Parathyroid adenoma (tissue), 2 donors: ENCODE results near the gene CCDC149.

Experiments used
- H2AFZ ChIP-seq: fragments of 300-600 bp; sonication (generic); one replicate; pipeline ENCODE4 v1.7.0; 2017; ENCODE audit warnings: antibody characterized with exemption, mild to moderate bottlenecking
- H3K27ac ChIP-seq: fragments of 300-600 bp; sonication (generic); one replicate; pipeline ENCODE4 v1.7.0; 2017
- H3K27me3 ChIP-seq: fragments of 300-600 bp; sonication (generic); one replicate; pipeline ENCODE4 v1.7.0; 2017; ENCODE audit warnings: low read length; ENCODE audit not compliant: control insufficient read depth, insufficient read depth
- H3K36me3 ChIP-seq: fragments of 300-600 bp; sonication (generic); one replicate; pipeline ENCODE4 v1.7.0; 2017; ENCODE audit warnings: low read length; ENCODE audit not compliant: control insufficient read depth, insufficient read depth
- H3K4me1 ChIP-seq: fragments of 300-600 bp; sonication (generic); one replicate; pipeline ENCODE4 v1.7.0; 2017; ENCODE audit warnings: control low read depth
- H3K4me2 ChIP-seq: fragments of 300-600 bp; sonication (generic); one replicate; pipeline ENCODE4 v1.7.0; 2017; ENCODE audit warnings: low read length
- H3K4me3 ChIP-seq: fragments of 300-600 bp; sonication (generic); one replicate; pipeline ENCODE4 v1.7.0; 2017; ENCODE audit warnings: low read depth, low read length
- H3K79me2 ChIP-seq: fragments of 300-600 bp; sonication (generic); one replicate; pipeline ENCODE4 v1.7.0; 2017; ENCODE audit warnings: control low read depth
- H3K9ac ChIP-seq: fragments of 300-600 bp; sonication (generic); one replicate; pipeline ENCODE4 v1.7.0; 2017; ENCODE audit warnings: mild to moderate bottlenecking
- H3K9me3 ChIP-seq: fragments of 300-600 bp; sonication (generic); one replicate; pipeline ENCODE4 v1.7.0; 2017; ENCODE audit warnings: low read length; ENCODE audit not compliant: control insufficient read depth
- TF ChIP-seq, protein P1 (sequence below): fragments of 300-600 bp; sonication (generic); IDR thresholded peaks from one replicate; pipeline ENCODE4 v1.7.0; 2017; ENCODE audit warnings: antibody characterized with exemption, mild to moderate bottlenecking
- donor health status: primary hyperparathyroidism.

The CCDC149 gene

DNA sequence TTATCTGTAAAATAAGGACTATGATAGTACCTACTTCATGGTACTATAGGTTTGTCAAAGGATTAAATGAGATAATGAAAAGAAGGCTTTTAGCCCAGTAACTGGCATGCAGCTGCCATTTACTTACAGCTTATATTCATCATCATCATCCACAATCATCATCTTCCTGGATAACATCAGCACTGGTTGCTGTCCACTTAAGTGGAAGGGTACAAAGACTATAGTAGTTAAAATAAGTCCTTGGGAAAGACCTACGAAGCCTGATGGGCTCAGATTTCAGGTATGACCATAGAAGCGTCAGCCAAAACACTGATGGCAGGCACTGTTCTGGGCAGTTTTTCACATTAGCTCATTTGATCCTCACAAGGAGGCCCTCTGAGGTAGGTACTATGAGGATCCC, 20.6 kb downstream of the CCDC149 start:
- Histone ChIP-seq H3K9ac (no peak overlapping the region), H3K4me1 (no peaks in the 10 kb centered on the region), H3K27ac (no peak overlapping the region), H3K27me3 (no peaks in the 10 kb centered on the region), H2AFZ (no peak overlapping the region), H3K79me2 (no peaks in the 10 kb centered on the region), H3K36me3 (no peaks in the 10 kb centered on the region), H3K4me3 (no peak overlapping the region), H3K9me3 (no peaks in the 10 kb centered on the region), H3K4me2 (no peak overlapping the region)
- TF ChIP-seq, protein P1, sequence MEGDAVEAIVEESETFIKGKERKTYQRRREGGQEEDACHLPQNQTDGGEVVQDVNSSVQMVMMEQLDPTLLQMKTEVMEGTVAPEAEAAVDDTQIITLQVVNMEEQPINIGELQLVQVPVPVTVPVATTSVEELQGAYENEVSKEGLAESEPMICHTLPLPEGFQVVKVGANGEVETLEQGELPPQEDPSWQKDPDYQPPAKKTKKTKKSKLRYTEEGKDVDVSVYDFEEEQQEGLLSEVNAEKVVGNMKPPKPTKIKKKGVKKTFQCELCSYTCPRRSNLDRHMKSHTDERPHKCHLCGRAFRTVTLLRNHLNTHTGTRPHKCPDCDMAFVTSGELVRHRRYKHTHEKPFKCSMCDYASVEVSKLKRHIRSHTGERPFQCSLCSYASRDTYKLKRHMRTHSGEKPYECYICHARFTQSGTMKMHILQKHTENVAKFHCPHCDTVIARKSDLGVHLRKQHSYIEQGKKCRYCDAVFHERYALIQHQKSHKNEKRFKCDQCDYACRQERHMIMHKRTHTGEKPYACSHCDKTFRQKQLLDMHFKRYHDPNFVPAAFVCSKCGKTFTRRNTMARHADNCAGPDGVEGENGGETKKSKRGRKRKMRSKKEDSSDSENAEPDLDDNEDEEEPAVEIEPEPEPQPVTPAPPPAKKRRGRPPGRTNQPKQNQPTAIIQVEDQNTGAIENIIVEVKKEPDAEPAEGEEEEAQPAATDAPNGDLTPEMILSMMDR = no peak

DNA sequence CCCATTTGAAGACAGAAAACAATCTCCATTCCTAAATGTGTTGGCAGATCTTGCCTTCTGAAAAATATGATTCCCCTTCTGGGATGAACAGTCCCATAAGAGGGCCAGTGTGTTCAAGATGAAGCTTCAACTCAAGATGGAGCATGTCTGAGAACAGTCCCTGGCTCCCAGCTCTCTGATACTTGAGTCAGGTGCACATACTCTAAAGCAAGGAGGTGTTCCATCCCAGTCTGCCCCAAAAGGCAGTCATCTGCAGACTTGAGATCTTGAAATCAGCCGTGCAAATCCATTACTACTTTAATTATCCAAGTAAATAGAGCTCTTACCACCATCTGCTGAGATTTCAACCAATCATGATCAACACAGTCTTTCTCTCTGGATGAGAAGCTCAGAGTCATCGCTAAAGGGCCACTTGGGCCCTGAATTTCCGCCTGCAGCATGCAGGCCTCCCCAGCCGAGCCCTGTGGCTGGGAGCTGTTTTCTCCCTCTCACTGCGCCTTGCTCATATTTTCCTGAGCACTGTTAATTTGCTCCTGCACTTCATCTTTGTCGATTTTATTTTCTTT, 22.2 kb downstream of the CCDC149 start:
- H3K9me3 ChIP-seq = no peaks in the 10 kb centered on the region
- H2AFZ ChIP-seq = no peak overlapping the region
- H3K79me2 ChIP-seq = no peaks in the 10 kb centered on the region
- no peak overlapping the region for H3K9ac ChIP-seq
- H3K4me2 ChIP-seq = no peak overlapping the region
- TF ChIP-seq, protein P1 = no peak
- no peak overlapping the region for H3K4me3 ChIP-seq
- H3K4me1 ChIP-seq = no peaks in the 10 kb centered on the region
- H3K36me3 ChIP-seq = no peaks in the 10 kb centered on the region
- H3K27me3 ChIP-seq = no peaks in the 10 kb centered on the region
- no peak overlapping the region for H3K27ac ChIP-seq

DNA sequence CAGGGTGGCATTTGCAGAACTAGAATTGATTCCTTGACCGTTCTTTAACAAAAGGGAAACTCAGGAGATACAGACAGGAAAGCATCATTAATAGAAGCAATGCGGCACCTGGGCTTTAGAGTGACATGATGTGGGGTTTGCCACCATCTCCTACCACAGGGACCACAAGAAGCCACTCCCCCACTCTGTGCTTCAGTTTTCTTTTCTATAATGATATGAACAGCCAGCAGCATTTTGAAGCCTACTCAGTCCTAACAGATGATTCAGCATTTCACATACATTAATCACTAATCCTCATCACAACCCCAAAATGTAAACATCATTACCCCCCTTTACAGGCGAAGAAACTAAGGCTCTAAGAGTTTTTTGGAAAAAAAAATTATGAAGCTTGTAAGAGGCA, 22.9 kb downstream of the CCDC149 start:
- Histone ChIP-seq H3K9ac (no peak overlapping the region), H3K4me1 (no peaks in the 10 kb centered on the region), H3K27ac (no peak overlapping the region), H2AFZ (no peak overlapping the region), H3K36me3 (no peaks in the 10 kb centered on the region), H3K4me2 (no peak overlapping the region), H3K27me3 (no peaks in the 10 kb centered on the region), H3K9me3 (no peaks in the 10 kb centered on the region), H3K79me2 (no peaks in the 10 kb centered on the region), H3K4me3 (no peak overlapping the region)
- TF ChIP-seq, protein P1 = no peak

DNA sequence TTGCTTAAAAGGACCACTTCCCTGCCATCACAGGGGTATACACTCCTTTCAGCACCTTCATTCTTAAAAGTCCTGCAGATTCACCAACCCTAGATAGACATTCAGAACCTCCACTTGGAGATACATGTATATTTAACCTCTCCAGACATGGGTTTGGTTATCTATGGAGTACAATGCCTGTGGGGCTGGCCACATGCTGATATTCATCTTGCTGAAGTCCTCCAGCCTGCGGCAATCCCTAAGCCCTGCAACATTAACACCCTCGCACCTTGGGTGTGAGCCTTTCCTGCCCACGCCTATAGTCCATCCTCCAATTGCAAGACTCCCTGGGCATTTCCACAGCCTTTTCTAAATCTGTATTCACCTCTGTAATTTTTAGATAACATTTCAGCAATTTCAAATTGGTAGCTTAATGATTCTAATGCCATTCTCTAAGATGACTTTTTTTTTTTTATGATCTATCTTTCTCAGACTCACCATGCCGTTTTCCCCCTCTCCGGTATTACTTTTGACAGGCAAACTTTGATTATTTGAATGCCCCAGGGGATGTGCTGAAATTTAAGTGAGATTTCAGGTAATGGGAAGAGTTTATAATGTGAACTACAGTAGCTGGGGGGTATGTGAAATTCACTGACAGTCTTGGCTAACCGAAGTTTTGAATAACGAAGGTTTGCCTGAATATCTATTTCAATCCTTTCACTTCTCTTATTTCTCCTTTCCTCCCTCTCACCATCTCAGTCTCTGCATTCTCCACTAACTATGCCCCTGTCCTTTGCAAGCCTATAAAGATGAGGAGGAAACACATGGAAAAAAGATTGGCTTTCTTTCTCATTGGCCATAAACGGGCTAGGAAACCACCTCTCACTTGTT, 24.1 kb downstream of the CCDC149 start:
- H3K4me2 ChIP-seq = no peak overlapping the region
- H3K9me3 ChIP-seq = no peaks in the 10 kb centered on the region
- H3K27ac ChIP-seq = no peak overlapping the region
- no peak overlapping the region for H3K9ac ChIP-seq
- TF ChIP-seq, protein P1 = no peak
- no peaks in the 10 kb centered on the region for H3K27me3 ChIP-seq
- H3K79me2 ChIP-seq = no peaks in the 10 kb centered on the region
- H3K4me3 ChIP-seq = no peak overlapping the region
- no peak overlapping the region for H2AFZ ChIP-seq
- H3K36me3 ChIP-seq = no peaks in the 10 kb centered on the region
- H3K4me1 ChIP-seq = no peaks in the 10 kb centered on the region
